ENCODE measurements around the gene CHST11.

DNA sequence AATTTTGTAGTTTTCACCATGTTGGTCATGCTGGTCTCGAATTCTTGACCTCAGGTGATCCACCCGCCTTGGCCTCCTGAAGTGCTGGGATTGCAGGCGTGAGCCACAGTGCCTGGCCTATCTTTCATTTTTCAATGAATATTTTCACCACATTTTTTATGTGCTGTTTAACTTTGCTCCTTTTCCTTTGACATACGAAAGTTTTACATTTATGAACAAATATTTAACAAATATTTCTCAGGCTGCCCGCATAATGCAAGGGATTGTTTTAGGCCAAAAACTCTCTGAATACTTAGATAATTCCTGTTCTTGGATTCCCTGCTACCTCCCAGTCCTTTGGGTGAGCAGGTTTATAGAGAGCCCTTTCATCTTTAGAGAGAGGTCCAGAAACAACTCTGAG lies 8.7 kb upstream of the CHST11 start:
- TF ChIP-seq EZH2 (IDR thresholded peaks at IDR 0.05; ENCODE audit: borderline replicate concordance, control insufficient read depth, low read depth, low read length), result no peak
- no peak for TF ChIP-seq HDAC2 (IDR thresholded peaks at IDR 0.05)
- TF ChIP-seq, protein P1, sequence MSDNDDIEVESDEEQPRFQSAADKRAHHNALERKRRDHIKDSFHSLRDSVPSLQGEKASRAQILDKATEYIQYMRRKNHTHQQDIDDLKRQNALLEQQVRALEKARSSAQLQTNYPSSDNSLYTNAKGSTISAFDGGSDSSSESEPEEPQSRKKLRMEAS (IDR thresholded peaks at IDR 0.05; ENCODE audit: low read depth, low read length), result no peak
- TF ChIP-seq KDM1A (IDR thresholded peaks at IDR 0.05; ENCODE audit: borderline replicate concordance), result no peak
- TF ChIP-seq, protein P2, sequence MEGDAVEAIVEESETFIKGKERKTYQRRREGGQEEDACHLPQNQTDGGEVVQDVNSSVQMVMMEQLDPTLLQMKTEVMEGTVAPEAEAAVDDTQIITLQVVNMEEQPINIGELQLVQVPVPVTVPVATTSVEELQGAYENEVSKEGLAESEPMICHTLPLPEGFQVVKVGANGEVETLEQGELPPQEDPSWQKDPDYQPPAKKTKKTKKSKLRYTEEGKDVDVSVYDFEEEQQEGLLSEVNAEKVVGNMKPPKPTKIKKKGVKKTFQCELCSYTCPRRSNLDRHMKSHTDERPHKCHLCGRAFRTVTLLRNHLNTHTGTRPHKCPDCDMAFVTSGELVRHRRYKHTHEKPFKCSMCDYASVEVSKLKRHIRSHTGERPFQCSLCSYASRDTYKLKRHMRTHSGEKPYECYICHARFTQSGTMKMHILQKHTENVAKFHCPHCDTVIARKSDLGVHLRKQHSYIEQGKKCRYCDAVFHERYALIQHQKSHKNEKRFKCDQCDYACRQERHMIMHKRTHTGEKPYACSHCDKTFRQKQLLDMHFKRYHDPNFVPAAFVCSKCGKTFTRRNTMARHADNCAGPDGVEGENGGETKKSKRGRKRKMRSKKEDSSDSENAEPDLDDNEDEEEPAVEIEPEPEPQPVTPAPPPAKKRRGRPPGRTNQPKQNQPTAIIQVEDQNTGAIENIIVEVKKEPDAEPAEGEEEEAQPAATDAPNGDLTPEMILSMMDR (IDR thresholded peaks at IDR 0.05 in 2 of 3, conservative IDR thresholded peaks at IDR 0.05 in 1 of 3; ENCODE audit: control insufficient read depth in 2 of 3, extremely low read depth in 1 of 3, insufficient read depth in 1 of 3, low read depth in 3 of 3, low read length in 3 of 3), result no peak
- TF ChIP-seq POLR2A (IDR thresholded peaks at IDR 0.05; ENCODE audit: low read depth, low read length), result no peak
- TF ChIP-seq, protein P3, sequence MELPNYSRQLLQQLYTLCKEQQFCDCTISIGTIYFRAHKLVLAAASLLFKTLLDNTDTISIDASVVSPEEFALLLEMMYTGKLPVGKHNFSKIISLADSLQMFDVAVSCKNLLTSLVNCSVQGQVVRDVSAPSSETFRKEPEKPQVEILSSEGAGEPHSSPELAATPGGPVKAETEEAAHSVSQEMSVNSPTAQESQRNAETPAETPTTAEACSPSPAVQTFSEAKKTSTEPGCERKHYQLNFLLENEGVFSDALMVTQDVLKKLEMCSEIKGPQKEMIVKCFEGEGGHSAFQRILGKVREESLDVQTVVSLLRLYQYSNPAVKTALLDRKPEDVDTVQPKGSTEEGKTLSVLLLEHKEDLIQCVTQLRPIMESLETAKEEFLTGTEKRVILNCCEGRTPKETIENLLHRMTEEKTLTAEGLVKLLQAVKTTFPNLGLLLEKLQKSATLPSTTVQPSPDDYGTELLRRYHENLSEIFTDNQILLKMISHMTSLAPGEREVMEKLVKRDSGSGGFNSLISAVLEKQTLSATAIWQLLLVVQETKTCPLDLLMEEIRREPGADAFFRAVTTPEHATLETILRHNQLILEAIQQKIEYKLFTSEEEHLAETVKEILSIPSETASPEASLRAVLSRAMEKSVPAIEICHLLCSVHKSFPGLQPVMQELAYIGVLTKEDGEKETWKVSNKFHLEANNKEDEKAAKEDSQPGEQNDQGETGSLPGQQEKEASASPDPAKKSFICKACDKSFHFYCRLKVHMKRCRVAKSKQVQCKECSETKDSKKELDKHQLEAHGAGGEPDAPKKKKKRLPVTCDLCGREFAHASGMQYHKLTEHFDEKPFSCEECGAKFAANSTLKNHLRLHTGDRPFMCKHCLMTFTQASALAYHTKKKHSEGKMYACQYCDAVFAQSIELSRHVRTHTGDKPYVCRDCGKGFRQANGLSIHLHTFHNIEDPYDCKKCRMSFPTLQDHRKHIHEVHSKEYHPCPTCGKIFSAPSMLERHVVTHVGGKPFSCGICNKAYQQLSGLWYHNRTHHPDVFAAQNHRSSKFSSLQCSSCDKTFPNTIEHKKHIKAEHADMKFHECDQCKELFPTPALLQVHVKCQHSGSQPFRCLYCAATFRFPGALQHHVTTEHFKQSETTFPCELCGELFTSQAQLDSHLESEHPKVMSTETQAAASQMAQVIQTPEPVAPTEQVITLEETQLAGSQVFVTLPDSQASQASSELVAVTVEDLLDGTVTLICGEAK (IDR thresholded peaks at IDR 0.05; ENCODE audit: borderline replicate concordance), result no peak
- no peak for TF ChIP-seq ASH2L (IDR thresholded peaks at IDR 0.05; ENCODE audit: borderline replicate concordance, low read depth)
- TF ChIP-seq CEBPB (IDR thresholded peaks at IDR 0.05; ENCODE audit: borderline replicate concordance in 1 of 2, low read depth in 2 of 2, low read length in 2 of 2), result no peak
- no peak for TF ChIP-seq SIN3A (IDR thresholded peaks at IDR 0.05; ENCODE audit: low read depth, low read length)
- TF ChIP-seq CHD1 (IDR thresholded peaks at IDR 0.05; ENCODE audit: low read depth, low read length), result no peak
- no peak for TF ChIP-seq BRCA1 (IDR thresholded peaks at IDR 0.05; ENCODE audit: low read depth, low read length)
- no peak for TF ChIP-seq GATAD2B (conservative IDR thresholded peaks at IDR 0.05; ENCODE audit: low read depth)
- TF ChIP-seq RB1 (IDR thresholded peaks at IDR 0.05; ENCODE audit: borderline replicate concordance), result no peak
